A549 (cell line): ENCODE data around the gene CUL7.

Experiments
- CHD2 ChIP-seq: fragments of 150-350 bp; IDR thresholded peaks from 2 replicates; pipeline ENCODE4 v1.6.1; 2014; ENCODE audit warnings: low read length; ENCODE audit not compliant: partially characterized antibody
- EP300 ChIP-seq, 2 experiments: fragments of >200 bp; sonication (Bioruptor Twin); formaldehyde crosslinking; IDR thresholded peaks; 2 replicates in 1 of 2; 3 replicates in 1 of 2; pipeline ENCODE4 v1.6.1; 2016 to 2017
- FOSL2 ChIP-seq, 2 experiments: fragments of 450-650 bp in 1 of 2; fragments of >200 bp in 1 of 2; sonication (Bioruptor Twin) in 1 of 2; formaldehyde crosslinking; IDR thresholded peaks; 2 replicates each; pipeline versions ENCODE4 v1.5.0 to v1.6.1; 2016 to 2020; ENCODE audit warnings: mild to moderate bottlenecking in 1 of 2, moderate library complexity in 1 of 2
- MYC ChIP-seq: IDR thresholded peaks from 2 replicates; pipeline ENCODE4 v1.6.1; 2012; ENCODE audit warnings: mild to moderate bottlenecking, inconsistent platforms, low read length, improper control_type of control experiment, borderline replicate concordance
- PBX3 ChIP-seq: IDR thresholded peaks from 2 replicates; pipeline ENCODE4 v1.6.1; 2012
- POLR2A ChIP-seq: IDR thresholded peaks from 2 replicates; pipeline ENCODE4 v1.6.1; 2012; ENCODE audit warnings: mild to moderate bottlenecking, low read length
- RAD21 ChIP-seq, 2 experiments: fragments of >200 bp in 1 of 2; sonication (Bioruptor Twin) in 1 of 2; formaldehyde crosslinking in 1 of 2; IDR thresholded peaks in 1 of 2; conservative IDR thresholded peaks in 1 of 2; 2 replicates in 1 of 2; 3 replicates in 1 of 2; pipeline ENCODE4 v1.6.1; 2012 to 2018; ENCODE audit warnings: inconsistent platforms in 1 of 2
- RFX5 ChIP-seq: fragments of 450-650 bp; IDR thresholded peaks from 2 replicates; pipeline ENCODE4 v1.7.1; 2014; ENCODE audit warnings: antibody characterized with exemption, mild to moderate bottlenecking, moderate library complexity
- RNF2 ChIP-seq: fragments of 200-600 bp; sonication (generic); IDR thresholded peaks from 2 replicates; pipeline ENCODE4 v1.6.1; 2016; ENCODE audit warnings: low read depth, mild to moderate bottlenecking, antibody characterized with exemption, moderate library complexity, borderline replicate concordance
- TF ChIP-seq, protein P1 (sequence below): fragments of >200 bp; sonication (Bioruptor Twin); formaldehyde crosslinking; IDR thresholded peaks from 3 replicates; pipeline ENCODE4 v1.5.1; 2016
- TF ChIP-seq, protein P2 (sequence below): fragments of 450-650 bp; IDR thresholded peaks from 2 replicates; pipeline ENCODE4 v1.6.1; 2014; ENCODE audit warnings: antibody characterized with exemption
- TF ChIP-seq, protein P3 (sequence below): fragments of 250-450 bp; sonication (Bioruptor Pico); IDR thresholded peaks from 2 replicates; pipeline ENCODE4 v1.5.0; 2021; ENCODE audit warnings: mild to moderate bottlenecking, moderate library complexity, borderline replicate concordance
- TF ChIP-seq, protein P4 (sequence below): fragments of >200 bp; sonication (Bioruptor Twin); formaldehyde crosslinking; IDR thresholded peaks from 3 replicates; pipeline ENCODE4 v1.6.1; 2016

DNA sequence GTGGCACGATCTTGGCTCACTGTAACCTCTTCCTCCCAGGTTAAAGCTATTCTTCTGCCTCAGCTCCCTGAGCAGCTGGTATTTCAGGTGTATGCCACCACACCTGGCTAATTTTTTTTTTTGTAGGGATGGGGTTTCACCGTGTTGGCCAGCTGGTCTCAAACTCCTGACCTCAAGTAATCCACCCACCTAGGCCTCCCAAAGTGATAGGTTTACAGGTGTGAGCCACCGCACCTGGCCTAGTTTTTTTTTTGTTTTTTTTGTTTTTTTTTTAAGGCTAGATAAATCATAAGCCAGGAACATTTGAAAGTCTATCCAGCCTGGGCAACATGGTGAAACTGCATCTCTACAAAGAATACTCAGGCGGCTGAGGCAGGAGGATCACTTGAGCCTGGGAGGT lies 21.3 kb downstream of the CUL7 start:
- TF ChIP-seq, protein P1, sequence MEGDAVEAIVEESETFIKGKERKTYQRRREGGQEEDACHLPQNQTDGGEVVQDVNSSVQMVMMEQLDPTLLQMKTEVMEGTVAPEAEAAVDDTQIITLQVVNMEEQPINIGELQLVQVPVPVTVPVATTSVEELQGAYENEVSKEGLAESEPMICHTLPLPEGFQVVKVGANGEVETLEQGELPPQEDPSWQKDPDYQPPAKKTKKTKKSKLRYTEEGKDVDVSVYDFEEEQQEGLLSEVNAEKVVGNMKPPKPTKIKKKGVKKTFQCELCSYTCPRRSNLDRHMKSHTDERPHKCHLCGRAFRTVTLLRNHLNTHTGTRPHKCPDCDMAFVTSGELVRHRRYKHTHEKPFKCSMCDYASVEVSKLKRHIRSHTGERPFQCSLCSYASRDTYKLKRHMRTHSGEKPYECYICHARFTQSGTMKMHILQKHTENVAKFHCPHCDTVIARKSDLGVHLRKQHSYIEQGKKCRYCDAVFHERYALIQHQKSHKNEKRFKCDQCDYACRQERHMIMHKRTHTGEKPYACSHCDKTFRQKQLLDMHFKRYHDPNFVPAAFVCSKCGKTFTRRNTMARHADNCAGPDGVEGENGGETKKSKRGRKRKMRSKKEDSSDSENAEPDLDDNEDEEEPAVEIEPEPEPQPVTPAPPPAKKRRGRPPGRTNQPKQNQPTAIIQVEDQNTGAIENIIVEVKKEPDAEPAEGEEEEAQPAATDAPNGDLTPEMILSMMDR = no peak
- TF ChIP-seq CHD2 (no peak), POLR2A (no peak), MYC (no peak), EP300 (IDR thresholded peaks at IDR 0.05) (no peak), RFX5 (no peak), PBX3 (no peak), RAD21 (conservative IDR thresholded peaks at IDR 0.05 in 1 of 2, IDR thresholded peaks at IDR 0.05 in 1 of 2) (no peak), FOSL2 (IDR thresholded peaks at IDR 0.05) (no peak), FOSL2 (CRISPR knock-in tag; IDR thresholded peaks at IDR 0.05) (no peak), RNF2 (no peak)
- TF ChIP-seq, protein P2, sequence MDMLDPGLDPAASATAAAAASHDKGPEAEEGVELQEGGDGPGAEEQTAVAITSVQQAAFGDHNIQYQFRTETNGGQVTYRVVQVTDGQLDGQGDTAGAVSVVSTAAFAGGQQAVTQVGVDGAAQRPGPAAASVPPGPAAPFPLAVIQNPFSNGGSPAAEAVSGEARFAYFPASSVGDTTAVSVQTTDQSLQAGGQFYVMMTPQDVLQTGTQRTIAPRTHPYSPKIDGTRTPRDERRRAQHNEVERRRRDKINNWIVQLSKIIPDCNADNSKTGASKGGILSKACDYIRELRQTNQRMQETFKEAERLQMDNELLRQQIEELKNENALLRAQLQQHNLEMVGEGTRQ = no peak
- TF ChIP-seq, protein P3, sequence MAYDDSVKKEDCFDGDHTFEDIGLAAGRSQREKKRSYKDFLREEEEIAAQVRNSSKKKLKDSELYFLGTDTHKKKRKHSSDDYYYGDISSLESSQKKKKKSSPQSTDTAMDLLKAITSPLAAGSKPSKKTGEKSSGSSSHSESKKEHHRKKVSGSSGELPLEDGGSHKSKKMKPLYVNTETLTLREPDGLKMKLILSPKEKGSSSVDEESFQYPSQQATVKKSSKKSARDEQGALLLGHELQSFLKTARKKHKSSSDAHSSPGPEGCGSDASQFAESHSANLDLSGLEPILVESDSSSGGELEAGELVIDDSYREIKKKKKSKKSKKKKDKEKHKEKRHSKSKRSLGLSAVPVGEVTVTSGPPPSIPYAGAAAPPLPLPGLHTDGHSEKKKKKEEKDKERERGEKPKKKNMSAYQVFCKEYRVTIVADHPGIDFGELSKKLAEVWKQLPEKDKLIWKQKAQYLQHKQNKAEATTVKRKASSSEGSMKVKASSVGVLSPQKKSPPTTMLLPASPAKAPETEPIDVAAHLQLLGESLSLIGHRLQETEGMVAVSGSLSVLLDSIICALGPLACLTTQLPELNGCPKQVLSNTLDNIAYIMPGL (CRISPR knock-in tag) = no peak
- TF ChIP-seq, protein P4, sequence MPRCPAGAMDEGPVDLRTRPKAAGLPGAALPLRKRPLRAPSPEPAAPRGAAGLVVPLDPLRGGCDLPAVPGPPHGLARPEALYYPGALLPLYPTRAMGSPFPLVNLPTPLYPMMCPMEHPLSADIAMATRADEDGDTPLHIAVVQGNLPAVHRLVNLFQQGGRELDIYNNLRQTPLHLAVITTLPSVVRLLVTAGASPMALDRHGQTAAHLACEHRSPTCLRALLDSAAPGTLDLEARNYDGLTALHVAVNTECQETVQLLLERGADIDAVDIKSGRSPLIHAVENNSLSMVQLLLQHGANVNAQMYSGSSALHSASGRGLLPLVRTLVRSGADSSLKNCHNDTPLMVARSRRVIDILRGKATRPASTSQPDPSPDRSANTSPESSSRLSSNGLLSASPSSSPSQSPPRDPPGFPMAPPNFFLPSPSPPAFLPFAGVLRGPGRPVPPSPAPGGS = no peak
